Uterus (tissue), 2 donors: Measurements from ENCODE around the gene IL17RB.

Experiments used
- POLR2A ChIP-seq, 2 donors: fragments of 450-650 bp; IDR thresholded peaks; one replicate each; pipeline ENCODE4 v1.6.1; 2016; ENCODE audit warnings: antibody characterized with exemption in 2 of 2, mild to moderate bottlenecking in 1 of 2, moderate library complexity in 1 of 2
- TF ChIP-seq, protein P1 (sequence below), 4 experiments: fragments of 200-600 bp in 2 of 4; fragments of 450-650 bp in 2 of 4; sonication (generic) in 2 of 4; IDR thresholded peaks; one replicate each; pipeline ENCODE4 v1.5.1; 2016 to 2019; ENCODE audit warnings: antibody characterized with exemption in 4 of 4, mild to moderate bottlenecking in 2 of 4, moderate library complexity in 1 of 4

DNA sequence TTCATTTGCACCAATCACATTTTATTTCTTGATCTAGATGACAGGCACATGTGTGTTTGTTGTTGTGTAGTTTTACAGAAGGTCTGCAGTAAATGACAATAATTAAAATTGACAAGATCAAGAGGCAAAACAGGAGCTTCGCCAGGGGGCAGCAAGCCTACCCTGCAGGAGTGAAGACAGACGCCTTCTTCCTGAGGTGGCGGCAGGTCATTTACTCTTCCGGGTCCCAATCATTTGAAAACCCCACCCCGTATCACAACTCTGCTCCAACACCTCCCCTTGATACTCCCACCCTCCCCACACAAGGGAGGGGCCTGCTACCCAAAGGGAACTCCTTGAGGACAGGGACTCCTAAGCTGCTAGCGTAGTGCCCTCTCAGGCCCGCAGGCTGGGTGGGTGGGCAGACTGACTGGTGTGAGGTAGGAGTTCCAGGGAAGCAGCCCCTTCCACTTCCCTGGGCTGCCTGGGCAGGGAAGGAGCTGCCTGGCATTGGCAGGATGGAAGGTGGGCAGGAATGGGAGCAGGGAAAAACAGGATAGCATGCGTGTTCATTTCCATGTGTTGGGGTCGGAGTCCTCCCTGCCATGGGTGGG is 13.2 kb upstream of the IL17RB start:
- TF ChIP-seq, protein P1, sequence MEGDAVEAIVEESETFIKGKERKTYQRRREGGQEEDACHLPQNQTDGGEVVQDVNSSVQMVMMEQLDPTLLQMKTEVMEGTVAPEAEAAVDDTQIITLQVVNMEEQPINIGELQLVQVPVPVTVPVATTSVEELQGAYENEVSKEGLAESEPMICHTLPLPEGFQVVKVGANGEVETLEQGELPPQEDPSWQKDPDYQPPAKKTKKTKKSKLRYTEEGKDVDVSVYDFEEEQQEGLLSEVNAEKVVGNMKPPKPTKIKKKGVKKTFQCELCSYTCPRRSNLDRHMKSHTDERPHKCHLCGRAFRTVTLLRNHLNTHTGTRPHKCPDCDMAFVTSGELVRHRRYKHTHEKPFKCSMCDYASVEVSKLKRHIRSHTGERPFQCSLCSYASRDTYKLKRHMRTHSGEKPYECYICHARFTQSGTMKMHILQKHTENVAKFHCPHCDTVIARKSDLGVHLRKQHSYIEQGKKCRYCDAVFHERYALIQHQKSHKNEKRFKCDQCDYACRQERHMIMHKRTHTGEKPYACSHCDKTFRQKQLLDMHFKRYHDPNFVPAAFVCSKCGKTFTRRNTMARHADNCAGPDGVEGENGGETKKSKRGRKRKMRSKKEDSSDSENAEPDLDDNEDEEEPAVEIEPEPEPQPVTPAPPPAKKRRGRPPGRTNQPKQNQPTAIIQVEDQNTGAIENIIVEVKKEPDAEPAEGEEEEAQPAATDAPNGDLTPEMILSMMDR (IDR thresholded peaks at IDR 0.05): no peak
- TF ChIP-seq POLR2A (IDR thresholded peaks at IDR 0.05): no peak
